GM06990 (cell line): ENCODE measurements around the gene DCPS.
"Not testable (repeated sequence)": the region's sequence is repeated elsewhere in the genome, so short reads cannot be mapped to it uniquely, and the experiment has no call there.

Experiments used
- DNase-seq: peaks from one replicate; pipeline ENCODE4 v3.0.0-alpha.2; 2011; ENCODE audit not compliant: insufficient read length; ENCODE audit errors: extremely low read depth
- H3K27me3 ChIP-seq: replicated peaks from 2 replicates; pipeline ENCODE4 v1.6.0; 2011; ENCODE audit warnings: low read length; ENCODE audit not compliant: control insufficient read depth, insufficient read depth
- H3K36me3 ChIP-seq: 2 replicates; pipeline ENCODE4 v1.5.1; 2011; ENCODE audit warnings: low read length; ENCODE audit not compliant: control insufficient read depth, insufficient read depth
- H3K4me3 ChIP-seq: replicated peaks from 2 replicates; pipeline ENCODE4 v1.5.1; 2011; ENCODE audit warnings: low read depth, mild to moderate bottlenecking, control low read depth, low read length
- CTCF ChIP-seq: IDR thresholded peaks from 2 replicates; pipeline ENCODE4 v1.5.1; 2011; ENCODE audit warnings: low read length, control low read depth, mild to moderate bottlenecking, inconsistent platforms; ENCODE audit not compliant: insufficient read depth, poor library complexity, severe bottlenecking

The DCPS gene

GRCh38 chr11:126383339-126384335, 79.8 kb downstream of the DCPS start:
- no peak for TF ChIP-seq CTCF
- Histone ChIP-seq H3K27me3 (no peaks in the 10 kb centered on the region), H3K4me3 (no peak overlapping the region), H3K36me3 (no peaks in the 10 kb centered on the region)
- DNase-seq, result no peak

GRCh38 chr11:126384449-126385070, 80.7 kb downstream of the DCPS start:
- DNase-seq, result no peak
- no peak for TF ChIP-seq CTCF
- Histone ChIP-seq H3K27me3 (no peaks in the 10 kb centered on the region), H3K4me3 (no peak overlapping the region), H3K36me3 (no peaks in the 10 kb centered on the region)

GRCh38 chr11:126385991-126386728, 82.3 kb downstream of the DCPS start:
- DNase-seq, result no peak
- Histone ChIP-seq H3K36me3 (no peaks in the 10 kb centered on the region), H3K4me3 (no peak overlapping the region), H3K27me3 (no peaks in the 10 kb centered on the region)
- TF ChIP-seq CTCF, result no peak

GRCh38 chr11:126386729-126387071, 82.8 kb downstream of the DCPS start:
- not testable (repeated sequence) for H3K27me3 ChIP-seq, DNase-seq, H3K4me3 ChIP-seq, H3K36me3 ChIP-seq

- no peaks in the 10 kb centered on the region for H3K27me3 ChIP-seq
Measured at GRCh38 chr11:126387857-126388256, 84.0 kb downstream of the DCPS start.

More at GRCh38 chr11:126387857-126388256, 84.0 kb downstream of the DCPS start:
- no peak overlapping the region for H3K4me3 ChIP-seq
- no peak for TF ChIP-seq CTCF
- H3K36me3 ChIP-seq, result no peaks in the 10 kb centered on the region
- DNase-seq, result no peak
